CMK (cell line): ENCODE data around the gene TTC28.
"Not testable (repeated sequence)": the region's sequence is repeated elsewhere in the genome, so short reads cannot be mapped to it uniquely, and the experiment has no call there.

Experiments
- DNase-seq: peaks from one replicate; pipeline ENCODE4 v3.0.0-alpha.2; 2010; ENCODE audit warnings: low read depth

The TTC28 gene

GRCh38 chr22:28229566-28230485 is 449.8 kb downstream of the TTC28 start:
- DNase-seq: no peak

- DNase-seq: no peak
Measured at GRCh38 chr22:28223826-28224225, 455.8 kb downstream of the TTC28 start.

GRCh38 chr22:28222976-28223745 is 456.5 kb downstream of the TTC28 start:
- no peak for DNase-seq

GRCh38 chr22:28222571-28222970 is 457.1 kb downstream of the TTC28 start:
- DNase-seq: no peak

- DNase-seq: no peak
Measured at GRCh38 chr22:28222052-28222451, 457.6 kb downstream of the TTC28 start.

GRCh38 chr22:28220626-28221363 is 458.8 kb downstream of the TTC28 start:
- no peak for DNase-seq

GRCh38 chr22:28217277-28217676 is 462.4 kb downstream of the TTC28 start:
- DNase-seq: no peak

- not testable (repeated sequence) for DNase-seq
Measured at GRCh38 chr22:28214750-28215149, 464.9 kb downstream of the TTC28 start.

- not testable (repeated sequence) for DNase-seq
Measured at GRCh38 chr22:28209457-28209856, 470.2 kb downstream of the TTC28 start.

GRCh38 chr22:28208787-28209186 is 470.9 kb downstream of the TTC28 start:
- no peak for DNase-seq

GRCh38 chr22:28208036-28208435 is 471.6 kb downstream of the TTC28 start:
- no peak for DNase-seq

GRCh38 chr22:28207281-28208030 is 472.2 kb downstream of the TTC28 start:
- no peak for DNase-seq

GRCh38 chr22:28205926-28206325 is 473.7 kb downstream of the TTC28 start:
- DNase-seq: no peak

GRCh38 chr22:28204382-28204781 is 475.3 kb downstream of the TTC28 start:
- no peak for DNase-seq

- no peak for DNase-seq
Measured at GRCh38 chr22:28203286-28203685, 476.4 kb downstream of the TTC28 start.

- no peak for DNase-seq
Measured at GRCh38 chr22:28198692-28199091, 480.9 kb downstream of the TTC28 start.

GRCh38 chr22:28191571-28191970 is 488.1 kb downstream of the TTC28 start:
- DNase-seq: not testable (repeated sequence)

- DNase-seq: no peak
Measured at GRCh38 chr22:28188178-28188879, 491.3 kb downstream of the TTC28 start.

GRCh38 chr22:28187612-28188011 is 492.0 kb downstream of the TTC28 start:
- no peak for DNase-seq

GRCh38 chr22:28186641-28187040 is 493.0 kb downstream of the TTC28 start:
- no peak for DNase-seq

GRCh38 chr22:28185130-28185529 is 494.5 kb downstream of the TTC28 start:
- no peak for DNase-seq
